LNCAP (cell line): ENCODE results near the gene SLC15A1.

Experiments used
- TF ChIP-seq, protein P1 (sequence below): fragments of 450-650 bp; IDR thresholded peaks from 2 replicates; pipeline ENCODE4 v1.5.1; 2017; ENCODE audit warnings: mild to moderate bottlenecking

SLC15A1 gene

DNA sequence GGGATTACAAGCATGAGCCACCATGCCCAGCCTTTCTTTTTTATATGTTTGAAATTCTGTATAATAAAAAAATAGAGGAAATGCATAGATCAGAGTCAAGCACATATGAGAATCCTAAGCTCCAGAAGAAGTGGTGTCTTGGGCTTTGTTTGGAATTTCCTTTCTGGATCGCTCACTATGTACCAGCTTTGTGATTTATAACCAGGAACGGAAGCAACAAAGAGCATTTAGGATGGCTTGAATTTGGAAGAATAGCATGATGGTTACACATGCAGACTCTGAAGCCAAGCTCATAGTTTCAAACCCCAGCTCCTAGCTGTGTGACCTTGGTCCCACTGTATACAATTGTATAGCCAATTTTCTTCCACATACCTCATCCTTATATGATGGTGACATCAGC, 28.0 kb upstream of the SLC15A1 start:
- TF ChIP-seq, protein P1, sequence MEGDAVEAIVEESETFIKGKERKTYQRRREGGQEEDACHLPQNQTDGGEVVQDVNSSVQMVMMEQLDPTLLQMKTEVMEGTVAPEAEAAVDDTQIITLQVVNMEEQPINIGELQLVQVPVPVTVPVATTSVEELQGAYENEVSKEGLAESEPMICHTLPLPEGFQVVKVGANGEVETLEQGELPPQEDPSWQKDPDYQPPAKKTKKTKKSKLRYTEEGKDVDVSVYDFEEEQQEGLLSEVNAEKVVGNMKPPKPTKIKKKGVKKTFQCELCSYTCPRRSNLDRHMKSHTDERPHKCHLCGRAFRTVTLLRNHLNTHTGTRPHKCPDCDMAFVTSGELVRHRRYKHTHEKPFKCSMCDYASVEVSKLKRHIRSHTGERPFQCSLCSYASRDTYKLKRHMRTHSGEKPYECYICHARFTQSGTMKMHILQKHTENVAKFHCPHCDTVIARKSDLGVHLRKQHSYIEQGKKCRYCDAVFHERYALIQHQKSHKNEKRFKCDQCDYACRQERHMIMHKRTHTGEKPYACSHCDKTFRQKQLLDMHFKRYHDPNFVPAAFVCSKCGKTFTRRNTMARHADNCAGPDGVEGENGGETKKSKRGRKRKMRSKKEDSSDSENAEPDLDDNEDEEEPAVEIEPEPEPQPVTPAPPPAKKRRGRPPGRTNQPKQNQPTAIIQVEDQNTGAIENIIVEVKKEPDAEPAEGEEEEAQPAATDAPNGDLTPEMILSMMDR = no peak

DNA sequence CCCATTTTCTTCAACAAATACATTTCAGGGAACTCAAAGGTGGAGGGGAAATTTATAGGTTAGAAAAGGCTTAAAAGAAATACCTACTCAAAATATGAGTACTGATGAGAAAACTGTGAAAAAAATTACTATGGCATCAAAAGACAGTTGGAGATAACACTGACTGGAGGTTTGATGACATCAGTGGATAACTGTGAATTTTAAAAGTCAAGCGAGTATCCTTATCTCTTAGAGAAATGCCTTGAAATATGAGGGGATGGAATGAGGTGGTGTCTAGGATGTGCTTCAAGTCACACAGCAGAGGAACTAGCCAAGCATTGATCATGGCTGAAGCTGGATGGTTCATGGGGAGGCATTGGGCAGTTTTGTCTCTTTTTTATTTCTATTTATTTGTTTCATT, 27.2 kb upstream of the SLC15A1 start:
- TF ChIP-seq, protein P1 = no peak

DNA sequence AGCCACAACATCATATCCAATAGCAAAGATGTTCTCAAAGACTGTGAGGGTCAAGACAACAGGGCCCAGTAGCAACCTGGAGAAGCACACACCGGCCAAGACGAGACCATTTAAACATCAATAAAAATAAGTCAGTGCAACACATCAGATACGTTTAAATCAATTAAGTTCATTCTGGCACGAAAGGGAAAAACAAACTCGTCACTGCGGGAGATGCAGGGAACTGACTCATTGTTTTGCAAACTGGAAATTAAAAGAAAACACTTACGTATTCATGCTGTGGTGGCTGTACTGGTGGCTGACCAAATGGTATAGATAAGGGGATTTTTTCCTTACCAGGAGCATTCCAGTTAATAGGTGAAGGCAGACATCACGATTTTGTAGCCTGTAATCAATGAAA, 26.3 kb upstream of the SLC15A1 start:
- TF ChIP-seq, protein P1 = no peak

DNA sequence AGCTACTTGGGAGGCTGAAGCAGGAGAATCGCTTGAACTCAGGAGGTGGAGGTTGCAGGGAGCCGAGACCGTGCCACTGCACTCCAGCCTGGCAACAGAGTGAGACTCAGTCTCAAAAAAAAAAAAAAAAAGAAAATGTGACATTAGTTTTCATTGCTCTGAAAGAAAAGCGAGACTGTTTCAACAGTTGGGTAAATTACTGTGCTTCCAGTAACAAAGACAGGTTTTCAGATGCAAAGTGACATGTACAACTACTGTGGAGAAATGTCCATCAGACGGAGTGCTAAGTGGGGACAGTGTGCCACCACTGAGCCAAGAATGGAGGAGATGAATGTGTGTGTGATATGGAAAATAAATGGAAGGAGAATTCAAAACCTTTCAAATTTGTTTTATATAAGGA, 24.2 kb upstream of the SLC15A1 start:
- TF ChIP-seq, protein P1 = no peak

DNA sequence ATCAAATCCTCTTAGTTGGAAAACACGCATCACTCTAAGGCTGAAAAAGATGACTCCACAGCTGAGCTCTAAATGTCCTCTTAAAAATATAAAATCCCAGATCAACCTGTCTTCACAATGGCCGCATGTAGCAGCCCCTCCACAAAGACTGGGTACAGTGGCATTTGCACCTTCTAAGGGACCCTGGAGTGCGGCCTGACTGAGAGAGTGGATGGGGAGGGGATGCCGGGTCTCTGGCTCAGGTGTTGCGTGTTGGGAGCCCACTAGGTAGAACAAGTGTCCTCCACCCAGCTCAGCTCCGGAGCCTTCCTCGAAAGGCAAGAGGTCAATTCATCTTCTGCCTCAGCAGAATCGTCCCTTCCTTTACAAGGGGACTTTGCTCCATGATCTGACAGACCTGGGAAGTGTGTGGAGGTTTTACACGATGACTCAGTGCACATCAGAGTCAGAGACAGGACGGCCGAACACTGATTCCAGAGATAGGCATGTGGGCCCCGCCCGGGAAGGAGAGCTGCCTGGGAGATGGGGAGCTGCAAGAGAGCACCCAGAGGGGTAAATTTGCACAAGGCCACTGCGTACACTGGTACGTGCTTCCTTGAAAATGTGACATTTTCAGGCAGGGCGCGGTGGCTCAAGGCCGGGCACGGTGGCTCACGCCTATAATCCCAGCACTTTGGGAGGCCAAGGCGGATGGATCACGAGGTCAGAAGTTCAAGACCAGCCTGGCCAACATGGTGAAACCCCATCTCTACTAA, 23.5 kb upstream of the SLC15A1 start:
- TF ChIP-seq, protein P1 = no peak

DNA sequence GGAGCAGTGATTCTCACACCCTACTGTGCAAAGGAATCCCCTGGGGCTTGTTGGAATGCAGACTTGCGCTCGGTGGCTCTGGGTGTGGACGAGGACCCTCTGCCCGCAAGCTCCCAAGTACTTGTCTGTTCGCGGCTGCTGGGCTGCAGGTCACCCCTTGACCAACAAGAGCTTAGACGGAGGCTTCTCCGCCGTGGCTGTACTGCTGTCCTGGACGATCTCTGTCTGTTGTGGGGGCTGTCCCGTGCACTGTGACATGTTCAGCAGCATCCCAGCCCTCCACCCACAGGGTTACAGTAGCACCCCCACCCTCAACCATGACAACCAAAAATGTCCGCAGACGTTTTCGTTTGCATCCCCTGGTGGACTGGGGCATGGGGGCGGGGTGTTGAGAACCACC, 22.9 kb upstream of the SLC15A1 start:
- TF ChIP-seq, protein P1 = no peak

DNA sequence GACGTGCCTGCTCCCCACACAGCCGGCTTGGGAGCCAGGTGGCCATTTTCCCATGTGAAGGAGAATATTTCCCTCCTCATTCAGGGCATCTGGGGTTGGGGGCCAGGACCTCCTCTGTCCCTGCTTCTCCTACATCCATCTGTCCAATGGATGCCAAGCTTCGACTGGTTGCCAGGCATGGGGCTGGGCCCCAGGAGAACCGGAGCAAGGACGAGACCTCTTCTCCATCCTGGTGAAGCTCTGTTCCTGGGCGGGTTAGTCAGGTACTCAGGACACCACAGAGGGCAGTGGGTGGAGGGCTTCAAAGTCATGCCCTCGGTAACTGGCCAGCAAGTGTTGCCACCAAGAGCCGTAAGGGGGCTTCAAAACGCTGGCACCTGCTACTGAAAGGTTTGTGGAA, 22.3 kb upstream of the SLC15A1 start:
- TF ChIP-seq, protein P1 = no peak

DNA sequence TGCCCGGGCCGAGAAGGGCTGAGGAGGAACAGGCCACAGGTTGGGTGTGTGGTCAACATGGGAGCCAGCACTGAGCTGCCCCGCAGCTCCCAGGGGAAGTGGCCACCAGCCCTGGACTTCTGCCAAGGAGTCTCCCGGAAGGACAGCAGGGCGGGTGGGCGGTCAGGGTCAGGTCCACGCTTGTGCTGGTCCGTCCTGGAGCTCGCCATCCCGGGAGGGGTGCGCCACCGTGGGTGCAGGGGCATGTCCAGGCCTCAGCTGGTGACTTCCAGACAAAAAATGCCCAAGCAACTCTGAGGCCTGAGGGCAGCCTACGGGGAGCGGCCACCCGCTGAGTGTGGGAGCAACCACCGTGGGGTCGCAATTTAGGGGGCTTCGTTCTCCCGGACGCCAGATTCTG, 21.4 kb upstream of the SLC15A1 start:
- TF ChIP-seq, protein P1 = no peak
